GM21390 (cell line): Measurements from ENCODE around the gene TPPP3.

Source experiments
- ATAC-seq: cut with Tn5 transposase; IDR thresholded peaks from one replicate; pipeline ENCODE4 v1.9.1; 2021; ENCODE audit not compliant: unreplicated experiment

Gene TPPP3

DNA sequence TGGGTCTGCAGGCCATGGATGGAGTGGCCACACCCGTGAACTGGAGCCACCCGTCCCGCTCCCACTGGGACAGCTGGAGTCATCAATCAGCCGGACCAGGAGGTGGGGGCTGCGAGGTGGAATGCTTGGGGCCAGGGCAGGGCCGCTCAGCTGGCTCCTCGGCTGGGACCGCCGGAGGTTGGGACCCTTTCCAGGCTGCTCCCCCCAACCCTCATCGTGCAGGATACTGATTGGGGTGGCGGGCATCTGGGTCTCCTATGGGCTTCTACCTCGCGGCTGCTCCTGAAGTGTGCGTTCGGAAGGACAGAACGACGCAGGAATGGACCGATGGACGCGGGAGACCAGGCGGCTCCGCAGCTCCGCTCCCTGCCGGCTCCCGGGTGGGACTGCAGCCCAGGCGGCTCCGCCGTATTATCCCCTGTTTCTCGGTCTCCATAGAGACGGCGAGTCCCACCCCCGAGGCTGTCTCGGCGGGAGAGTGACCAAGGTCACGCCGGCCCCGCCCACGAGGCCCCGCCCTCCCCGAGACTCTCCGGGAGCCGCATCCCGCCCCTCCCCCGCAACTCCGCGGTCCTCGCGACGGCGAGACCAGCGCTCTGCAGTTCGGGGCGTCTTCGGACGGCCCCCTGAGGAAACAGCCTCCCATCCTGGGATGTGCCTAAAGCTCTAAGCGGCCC lies at the start of gene TPPP3:
Gene TPPP3, minus strand, starts transcription at position 388 of the 677 bp plus-strand sequence. CDS start 2,387 bp downstream, outside the sequence.
- ATAC-seq = no peak

DNA sequence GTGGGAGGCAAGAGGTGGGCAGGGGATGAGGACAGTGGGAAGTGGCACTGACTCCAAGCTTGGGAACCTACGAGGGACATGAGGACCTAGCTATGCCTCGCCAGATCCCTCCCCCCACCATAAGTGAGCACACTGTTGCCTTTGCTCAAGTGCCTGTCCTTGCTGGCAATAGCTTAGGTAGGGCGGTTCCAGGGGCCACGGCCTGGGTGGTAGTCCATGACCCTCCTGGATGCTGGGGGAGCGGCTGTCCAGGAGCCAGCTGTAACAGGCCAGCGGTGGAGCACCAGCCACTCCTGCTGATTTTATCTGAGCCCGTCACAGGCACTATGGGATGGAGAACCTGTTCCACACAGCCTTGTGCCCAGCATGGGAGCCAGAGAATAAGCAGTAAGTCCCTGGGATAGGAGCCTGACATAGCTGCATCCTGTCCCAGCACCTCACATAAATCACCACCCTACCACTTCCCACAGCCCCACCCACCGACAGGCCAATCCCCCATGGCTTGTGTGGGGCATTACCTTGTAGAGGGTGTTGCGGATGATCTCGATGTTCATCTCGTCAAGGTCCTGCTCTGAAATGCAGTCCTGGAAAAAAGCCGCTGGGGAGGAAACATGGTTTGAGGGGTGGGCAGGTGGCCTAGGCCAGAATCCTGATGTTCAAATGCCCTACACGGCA lies 49.4 kb upstream of the TPPP3 start:
- no peak for ATAC-seq

DNA sequence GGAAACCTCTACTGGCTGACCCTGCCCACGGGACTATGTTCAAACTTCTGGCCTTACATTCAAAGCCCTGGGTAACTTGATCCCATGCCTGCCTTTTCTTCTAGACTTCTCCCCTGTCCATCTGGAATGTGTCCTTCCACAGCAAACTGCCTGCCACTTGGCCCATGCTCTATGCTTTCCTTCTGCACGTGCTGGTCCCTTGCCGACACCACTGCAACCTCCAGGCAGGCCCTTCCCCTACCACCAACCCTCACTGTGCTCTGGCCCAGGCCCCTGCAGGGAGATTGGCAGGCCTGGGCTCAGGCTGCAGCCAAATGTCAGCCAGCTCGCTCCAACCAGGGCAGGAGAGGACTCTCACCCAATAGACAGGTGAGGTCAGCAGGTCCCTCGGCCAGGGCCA lies 48.6 kb upstream of the TPPP3 start:
- ATAC-seq = no peak

- no peak for ATAC-seq
These were observed 48.0 kb upstream of the TPPP3 start for GRCh38 chr16:67441271-67441753.

GRCh38 chr16:67438824-67439393 lies 45.6 kb upstream of the TPPP3 start:
- ATAC-seq = no peak

GRCh38 chr16:67438098-67438791 lies 44.9 kb upstream of the TPPP3 start:
- ATAC-seq = no peak

GRCh38 chr16:67437513-67437912 lies 44.2 kb upstream of the TPPP3 start:
- no peak for ATAC-seq

DNA sequence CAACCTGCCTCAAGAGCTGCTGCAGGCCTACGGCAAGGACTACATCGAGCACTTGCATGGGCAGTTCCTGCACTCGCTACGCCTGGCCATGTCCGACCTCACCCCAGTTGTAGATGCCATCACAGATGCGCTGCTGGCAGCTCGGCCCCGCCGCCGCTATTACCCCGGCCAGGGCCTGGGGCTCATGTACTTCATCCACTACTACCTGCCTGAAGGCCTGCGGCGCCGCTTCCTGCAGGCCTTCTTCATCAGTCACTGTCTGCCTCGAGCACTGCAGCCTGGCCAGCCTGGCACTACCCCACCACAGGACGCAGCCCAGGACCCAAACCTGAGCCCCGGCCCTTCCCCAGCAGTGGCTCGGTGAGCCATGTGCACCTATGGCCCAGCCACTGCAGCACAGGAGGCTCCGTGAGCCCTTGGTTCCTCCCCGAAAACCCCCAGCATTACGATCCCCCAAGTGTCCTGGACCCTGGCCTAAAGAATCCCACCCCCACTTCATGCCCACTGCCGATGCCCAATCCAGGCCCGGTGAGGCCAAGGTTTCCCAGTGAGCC lies 43.4 kb upstream of the TPPP3 start:
- ATAC-seq = no peak

DNA sequence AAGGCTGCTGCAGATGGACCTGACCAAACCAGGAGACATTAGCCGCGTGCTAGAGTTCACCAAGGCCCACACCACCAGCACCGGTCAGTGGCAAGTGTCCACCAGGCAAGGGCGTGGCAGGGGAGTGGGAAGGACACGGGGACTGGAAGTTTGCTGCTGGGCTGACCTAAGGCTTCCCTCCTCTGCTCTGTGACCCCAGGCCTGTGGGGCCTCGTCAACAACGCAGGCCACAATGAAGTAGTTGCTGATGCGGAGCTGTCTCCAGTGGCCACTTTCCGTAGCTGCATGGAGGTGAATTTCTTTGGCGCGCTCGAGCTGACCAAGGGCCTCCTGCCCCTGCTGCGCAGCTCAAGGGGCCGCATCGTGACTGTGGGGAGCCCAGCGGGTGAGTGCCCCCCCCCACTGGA lies 42.5 kb upstream of the TPPP3 start:
- no peak for ATAC-seq

DNA sequence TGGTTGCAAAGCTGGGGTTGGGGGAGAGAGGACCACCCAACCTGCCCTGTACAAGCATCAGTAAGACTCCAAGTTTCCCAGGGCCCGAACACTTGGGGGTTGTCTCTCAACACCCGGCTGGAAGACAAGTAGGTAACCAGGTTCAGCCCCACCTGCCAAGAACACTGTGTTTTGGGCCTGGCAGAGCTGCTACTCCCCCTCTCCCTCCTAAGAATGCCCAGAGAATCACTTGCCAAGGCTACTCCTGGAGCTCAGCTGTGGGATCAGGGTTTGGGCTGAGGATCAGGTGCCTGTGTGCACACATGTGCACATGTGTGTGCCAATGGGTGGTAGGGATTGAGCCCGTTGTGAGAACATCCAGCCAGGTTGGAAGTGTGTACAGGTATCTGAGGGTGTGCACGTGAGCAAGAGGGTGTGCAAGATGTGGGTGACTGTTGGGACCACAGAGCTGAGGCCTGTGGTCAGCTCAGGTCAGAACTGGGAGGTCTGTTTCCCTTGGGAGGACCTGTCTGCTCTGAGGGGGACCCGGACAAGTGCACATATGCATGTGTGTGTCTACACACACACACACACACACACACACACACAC lies 39.9 kb upstream of the TPPP3 start:
- ATAC-seq = no peak

GRCh38 chr16:67432506-67432890 lies 39.2 kb upstream of the TPPP3 start:
- no peak for ATAC-seq

- no peak for ATAC-seq
These were observed 38.6 kb upstream of the TPPP3 start for GRCh38 chr16:67431775-67432505.

DNA sequence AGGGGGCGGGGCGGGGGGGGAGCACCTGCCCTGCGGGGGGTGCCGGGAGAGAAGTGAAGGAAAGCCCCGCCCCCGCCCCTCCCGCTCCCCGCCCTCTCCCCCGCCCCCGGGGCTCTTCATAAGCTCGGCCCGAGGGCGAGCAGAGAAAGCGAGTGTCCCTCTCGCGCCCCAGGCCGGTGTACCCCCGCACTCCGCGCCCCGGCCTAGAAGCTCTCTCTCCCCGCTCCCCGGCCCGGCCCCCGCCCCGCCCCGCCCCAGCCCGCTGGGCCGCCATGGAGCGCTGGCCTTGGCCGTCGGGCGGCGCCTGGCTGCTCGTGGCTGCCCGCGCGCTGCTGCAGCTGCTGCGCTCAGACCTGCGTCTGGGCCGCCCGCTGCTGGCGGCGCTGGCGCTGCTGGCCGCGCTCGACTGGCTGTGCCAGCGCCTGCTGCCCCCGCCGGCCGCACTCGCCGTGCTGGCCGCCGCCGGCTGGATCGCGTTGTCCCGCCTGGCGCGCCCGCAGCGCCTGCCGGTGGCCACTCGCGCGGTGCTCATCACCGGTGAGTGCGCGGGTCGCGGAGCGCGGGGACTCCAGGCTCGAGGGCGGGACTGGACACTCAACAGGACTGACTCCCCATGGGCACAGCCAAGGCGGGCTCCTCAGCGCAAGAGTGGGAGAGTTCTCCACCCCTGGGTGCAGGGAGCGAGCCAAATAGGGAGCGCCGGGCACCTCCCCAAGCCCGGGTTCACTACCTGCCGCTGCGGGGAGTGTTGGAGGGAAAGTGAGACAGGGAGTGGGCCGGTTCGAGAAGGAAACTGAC lies 37.9 kb upstream of the TPPP3 start, which contains the start of gene HSD11B2:
Gene HSD11B2, plus strand, starts transcription at position 145 of the 798 bp plus-strand sequence. Its CDS starts 128 bp downstream, at position 273.
- no peak for ATAC-seq

DNA sequence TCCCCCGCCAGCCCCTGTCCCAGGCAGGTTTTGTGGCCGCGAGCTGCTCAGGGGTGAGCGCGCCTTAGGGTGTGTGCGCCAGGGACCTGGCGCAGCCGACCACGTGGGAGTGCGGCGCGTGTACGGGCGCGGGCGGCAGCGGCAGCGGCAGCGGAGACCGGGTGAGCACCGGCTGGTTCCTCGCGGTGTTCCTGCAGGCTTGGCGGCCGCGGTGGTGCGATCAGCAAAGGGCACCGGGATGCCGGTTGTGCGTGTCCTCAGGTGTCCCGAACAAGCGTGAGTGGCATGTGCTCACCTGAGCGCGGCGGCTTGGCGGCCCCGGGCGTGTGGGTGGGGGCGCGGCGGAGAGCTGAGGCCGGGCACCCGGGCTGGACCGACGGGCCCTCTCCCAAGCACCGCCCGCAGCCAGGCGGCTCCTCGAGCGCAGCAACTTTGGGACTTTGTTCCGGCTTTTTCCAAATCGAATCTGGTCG lies 37.2 kb upstream of the TPPP3 start:
- no peak for ATAC-seq

DNA sequence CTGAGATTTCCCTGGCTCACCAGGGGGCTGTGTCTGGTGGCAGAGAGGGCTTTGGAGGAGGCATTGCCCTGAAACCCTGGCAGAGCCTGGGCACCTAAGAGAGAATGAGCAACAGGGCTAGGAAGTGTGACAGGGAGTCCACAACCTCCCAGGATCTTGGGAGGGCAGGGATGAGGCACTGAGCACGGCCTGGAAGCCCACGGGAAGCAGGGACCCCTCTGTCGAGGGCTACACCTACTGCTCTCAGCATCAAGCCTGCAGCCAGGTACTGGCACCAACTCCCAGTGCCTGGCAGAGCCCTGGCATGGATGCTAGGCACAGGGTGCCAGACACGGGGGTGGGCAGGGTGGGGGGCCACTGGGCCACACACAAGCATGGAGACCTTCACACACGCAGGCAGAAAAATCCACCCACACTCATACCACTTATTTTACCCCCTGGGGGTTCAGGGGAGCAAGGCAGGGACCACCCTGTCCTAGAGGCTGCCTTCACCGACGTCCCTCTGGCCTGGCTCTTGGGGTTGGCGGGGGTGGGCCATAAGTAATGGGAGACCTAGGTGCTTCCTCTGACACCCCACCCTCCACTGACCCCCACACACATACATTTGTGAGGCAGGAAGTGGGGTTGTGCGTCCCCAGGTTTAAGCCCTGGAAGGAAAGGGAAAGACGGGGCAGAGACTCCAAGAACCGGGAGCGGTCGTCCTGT lies 36.7 kb upstream of the TPPP3 start:
- ATAC-seq = no peak

DNA sequence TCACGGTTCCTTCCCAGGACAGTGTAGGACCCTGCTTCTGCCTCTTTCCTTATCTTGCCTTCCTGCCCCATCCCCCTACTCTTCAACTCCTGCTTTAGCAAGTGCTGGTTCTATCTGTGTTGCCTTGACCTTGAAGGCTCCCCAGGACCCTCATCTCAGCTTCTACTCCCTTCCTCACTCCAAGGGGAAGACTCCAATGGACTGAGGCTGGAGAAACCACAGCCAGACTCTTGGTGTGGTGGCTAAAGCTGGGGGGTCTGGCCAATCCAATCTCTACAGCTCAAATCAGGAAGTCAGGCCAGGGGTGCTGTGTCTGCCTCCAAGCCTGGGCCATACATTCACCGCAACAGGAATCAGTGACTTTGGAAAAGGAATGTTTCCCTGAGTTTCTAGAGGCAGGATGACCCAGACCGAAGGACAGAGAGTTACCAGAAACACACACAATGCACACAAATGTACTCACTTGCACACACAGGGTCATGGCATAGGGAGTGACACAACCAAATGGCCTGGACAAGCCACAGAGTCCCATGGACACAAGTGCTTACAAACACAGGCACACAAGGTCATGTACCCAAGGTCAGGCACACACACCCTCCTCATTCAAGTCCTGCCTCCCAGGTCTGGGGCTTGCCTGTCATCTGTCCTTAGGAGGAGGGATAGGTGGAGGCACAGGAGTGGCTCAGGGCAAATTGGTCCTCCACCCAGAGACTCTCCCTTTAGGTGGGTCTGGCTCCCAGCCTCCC lies 35.9 kb upstream of the TPPP3 start:
- no peak for ATAC-seq

GRCh38 chr16:67428146-67428731 lies 34.9 kb upstream of the TPPP3 start:
- no peak for ATAC-seq

GRCh38 chr16:67426950-67427349 lies 33.7 kb upstream of the TPPP3 start:
- ATAC-seq = no peak
